OCI-LY7 (cell line): ENCODE measurements around the gene TTC6.

Experiments
- CTCF ChIP-seq: fragments of 200-600 bp; sonication (generic); conservative IDR thresholded peaks from 2 replicates; pipeline ENCODE4 v1.5.1; 2014; ENCODE audit warnings: mild to moderate bottlenecking, antibody characterized with exemption, low read length, moderate library complexity, mixed read lengths
- EZH2phosphoT487 ChIP-seq: fragments of 200-600 bp; sonication (generic); IDR thresholded peaks from 2 replicates; pipeline ENCODE4 v1.6.1; 2018; ENCODE audit warnings: low read depth, borderline replicate concordance, mild to moderate bottlenecking, mixed run types, antibody characterized with exemption, low read length, moderate library complexity, mixed read lengths

GRCh38 chr14:37550511-37550910 lies 44.9 kb upstream of the TTC6 start:
- TF ChIP-seq CTCF: no peak
- no peak for TF ChIP-seq EZH2phosphoT487
